Upper lobe of right lung (tissue), 1 donor: ENCODE measurements around the gene PRTFDC1. TPM values are rescaled to one million over a fixed set of nuclear protein-coding genes. Genes with fewer than 3 reads are reported as not detected.
"Not testable (repeated sequence)": the region's sequence is repeated elsewhere in the genome, so short reads cannot be mapped to it uniquely, and the experiment has no call there.

Experiments used
- ATAC-seq: fragments of 200-7000 bp; cut with Tn5 transposase; one replicate; pipeline ENCODE4 v1.9.1; 2020; ENCODE audit warnings: mild to moderate bottlenecking, moderate library complexity
- DNase-seq: peaks from one replicate; pipeline ENCODE4 v3.0.0-alpha.2; 2020
- H3K27ac ChIP-seq: fragments of 200-600 bp; one replicate; pipeline ENCODE4 v1.8.0; 2022
- H3K27me3 ChIP-seq: fragments of 200-600 bp; one replicate; pipeline ENCODE4 v1.8.0; 2022; ENCODE audit warnings: mild to moderate bottlenecking
- H3K36me3 ChIP-seq: fragments of 200-600 bp; one replicate; pipeline ENCODE4 v1.8.0; 2022
- H3K4me1 ChIP-seq: fragments of 200-600 bp; one replicate; pipeline ENCODE4 v1.8.0; 2022
- H3K4me3 ChIP-seq: fragments of 200-600 bp; one replicate; pipeline ENCODE4 v1.8.0; 2022; ENCODE audit warnings: mild to moderate bottlenecking
- H3K9me3 ChIP-seq: fragments of 200-600 bp; one replicate; pipeline ENCODE4 v1.8.0; 2022
- CTCF ChIP-seq: fragments of 200-600 bp; IDR thresholded peaks from one replicate; pipeline ENCODE4 v1.8.0; 2022; ENCODE audit warnings: antibody characterized with exemption
- intact Hi-C: fragments of 100-400 bp; cut with DNase I; formaldehyde crosslinking; loops from one replicate; pipeline ENCODE4 v1.11.0; 2022
- total RNA-seq: library from RNA; stranded (reverse); fragmentation: NEBNext Ultra II Directional; extraction: Animal tissue kit (Norgen Biotek cat#: 25700); gene quantifications from one replicate; pipeline ENCODE4 v1.2.1, GENCODE V29; 2021
- donor health status: DM: no; HTN: yes; CAD: no; lungs with severe emphysema.

Gene PRTFDC1
- total RNA-seq, 1 donor from 2014 or later, result 2.7 TPM

- H3K9me3 ChIP-seq, result no peaks in the 10 kb centered on the region
- intact Hi-C loops, result no loop called here
- H3K4me1 ChIP-seq, result no peaks in the 10 kb centered on the region
- ATAC-seq (no peak), DNase-seq (no peak)
- no peaks in the 10 kb centered on the region for H3K27me3 ChIP-seq
- no peak for TF ChIP-seq CTCF
- H3K4me3 ChIP-seq, result no peak overlapping the region
- H3K36me3 ChIP-seq, result no peaks in the 10 kb centered on the region
- no peak overlapping the region for H3K27ac ChIP-seq
These were observed 22.5 kb downstream of the PRTFDC1 start for GRCh38 chr10:24929904-24930303.

GRCh38 chr10:24929056-24929544 lies 23.3 kb downstream of the PRTFDC1 start:
- Histone ChIP-seq H3K27ac (no peak overlapping the region), H3K4me1 (no peaks in the 10 kb centered on the region), H3K36me3 (no peaks in the 10 kb centered on the region), H3K4me3 (no peak overlapping the region), H3K9me3 (no peaks in the 10 kb centered on the region), H3K27me3 (no peaks in the 10 kb centered on the region)
- DNase-seq, result no peak
- intact Hi-C loops, result no loop called here
- no peak for ATAC-seq
- no peak for TF ChIP-seq CTCF

- DNase-seq, result no peak
- intact Hi-C loops, result no loop called here
- H3K27ac ChIP-seq, result no peak overlapping the region
- no peaks in the 10 kb centered on the region for H3K9me3 ChIP-seq
- no peak for TF ChIP-seq CTCF
- no peaks in the 10 kb centered on the region for H3K36me3 ChIP-seq
- H3K4me1 ChIP-seq, result no peaks in the 10 kb centered on the region
- H3K4me3 ChIP-seq, result no peak overlapping the region
- no peak for ATAC-seq
- H3K27me3 ChIP-seq, result no peaks in the 10 kb centered on the region
These were observed 24.2 kb downstream of the PRTFDC1 start for GRCh38 chr10:24928163-24928562.

GRCh38 chr10:24926557-24926956 lies 25.8 kb downstream of the PRTFDC1 start:
- DNase-seq (no peak), ATAC-seq (no peak)
- Histone ChIP-seq H3K27ac (no peak overlapping the region), H3K9me3 (no peaks in the 10 kb centered on the region), H3K4me3 (no peak overlapping the region), H3K27me3 (no peaks in the 10 kb centered on the region), H3K36me3 (no peaks in the 10 kb centered on the region), H3K4me1 (no peaks in the 10 kb centered on the region)
- intact Hi-C loops, result no loop called here
- no peak for TF ChIP-seq CTCF

- intact Hi-C loops, result no loop called here
- Histone ChIP-seq H3K36me3 (no peaks in the 10 kb centered on the region), H3K4me3 (no peak overlapping the region), H3K27me3 (no peaks in the 10 kb centered on the region), H3K27ac (no peak overlapping the region), H3K9me3 (no peaks in the 10 kb centered on the region), H3K4me1 (no peaks in the 10 kb centered on the region)
- no peak for DNase-seq
- no peak for TF ChIP-seq CTCF
- no peak for ATAC-seq
These were observed 26.6 kb downstream of the PRTFDC1 start for GRCh38 chr10:24925799-24926198.

- H3K36me3 ChIP-seq, ATAC-seq, DNase-seq, H3K27ac ChIP-seq, intact Hi-C loops, H3K27me3 ChIP-seq, H3K9me3 ChIP-seq, H3K4me3 ChIP-seq, H3K4me1 ChIP-seq: not testable (repeated sequence)
These were observed 27.9 kb downstream of the PRTFDC1 start for GRCh38 chr10:24924483-24924882.

GRCh38 chr10:24922222-24922868 lies 30.1 kb downstream of the PRTFDC1 start:
- ATAC-seq, DNase-seq, H3K36me3 ChIP-seq, H3K4me3 ChIP-seq, H3K9me3 ChIP-seq, H3K4me1 ChIP-seq, intact Hi-C loops, H3K27me3 ChIP-seq, H3K27ac ChIP-seq: not testable (repeated sequence)
